ENCODE measurements around the gene UMAD1. TPM values are rescaled to one million over a fixed set of nuclear protein-coding genes. Genes with fewer than 3 reads are reported as not detected.

UMAD1 gene
- total RNA-seq, 6 experiments from 2014 or later = 7.6 to 15.3 (median 9.5) TPM

GRCh38 chr7:7642081-7642480, 1.5 kb downstream of the UMAD1 start:
- Histone ChIP-seq H3K4me3 (no peak overlapping the region), H3K9me3 (no peaks in the 10 kb centered on the region), H3K27me3 (no peaks in the 10 kb centered on the region), H3K4me1 (peaks cover 0 to 13% (median 0%) of the 10 kb centered on the region in 4 donors), H3K27ac (no peak overlapping the region), H3K36me3 (peaks cover 0 to 4% (median 0%) of the 10 kb centered on the region in 4 donors)
- DNase-seq = no peak
- 71% methylated on average over 6 of the region's 6 CpGs for WGBS (ENCODE audit: insufficient coverage, low coverage, low lambda C conversion rate, missing lambda C conversion rate)
- intact Hi-C loops (cut with DNase I) = no loop called here
- no peak for TF ChIP-seq POLR2A (IDR thresholded peaks at IDR 0.05)
- TF ChIP-seq, protein P1, sequence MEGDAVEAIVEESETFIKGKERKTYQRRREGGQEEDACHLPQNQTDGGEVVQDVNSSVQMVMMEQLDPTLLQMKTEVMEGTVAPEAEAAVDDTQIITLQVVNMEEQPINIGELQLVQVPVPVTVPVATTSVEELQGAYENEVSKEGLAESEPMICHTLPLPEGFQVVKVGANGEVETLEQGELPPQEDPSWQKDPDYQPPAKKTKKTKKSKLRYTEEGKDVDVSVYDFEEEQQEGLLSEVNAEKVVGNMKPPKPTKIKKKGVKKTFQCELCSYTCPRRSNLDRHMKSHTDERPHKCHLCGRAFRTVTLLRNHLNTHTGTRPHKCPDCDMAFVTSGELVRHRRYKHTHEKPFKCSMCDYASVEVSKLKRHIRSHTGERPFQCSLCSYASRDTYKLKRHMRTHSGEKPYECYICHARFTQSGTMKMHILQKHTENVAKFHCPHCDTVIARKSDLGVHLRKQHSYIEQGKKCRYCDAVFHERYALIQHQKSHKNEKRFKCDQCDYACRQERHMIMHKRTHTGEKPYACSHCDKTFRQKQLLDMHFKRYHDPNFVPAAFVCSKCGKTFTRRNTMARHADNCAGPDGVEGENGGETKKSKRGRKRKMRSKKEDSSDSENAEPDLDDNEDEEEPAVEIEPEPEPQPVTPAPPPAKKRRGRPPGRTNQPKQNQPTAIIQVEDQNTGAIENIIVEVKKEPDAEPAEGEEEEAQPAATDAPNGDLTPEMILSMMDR (IDR thresholded peaks at IDR 0.05) = no peak
- ATAC-seq = no peak

GRCh38 chr7:7647495-7648036, 7.0 kb downstream of the UMAD1 start:
- Histone ChIP-seq H3K27ac (no peak overlapping the region), H3K27me3 (no peaks in the 10 kb centered on the region), H3K4me1 (no peaks in the 10 kb centered on the region), H3K36me3 (no peaks in the 10 kb centered on the region), H3K4me3 (no peak overlapping the region), H3K9me3 (no peaks in the 10 kb centered on the region)
- intact Hi-C loops (cut with DNase I) = no loop called here
- DNase-seq = no peak
- no peak for ATAC-seq
- TF ChIP-seq, protein P1 (IDR thresholded peaks at IDR 0.05) = no peak
- no peak for TF ChIP-seq POLR2A (IDR thresholded peaks at IDR 0.05)
- 65% methylated on average over 6 of the region's 6 CpGs for whole genome bisulfite sequencing (ENCODE audit: insufficient coverage, low coverage, low lambda C conversion rate, missing lambda C conversion rate)

DNA sequence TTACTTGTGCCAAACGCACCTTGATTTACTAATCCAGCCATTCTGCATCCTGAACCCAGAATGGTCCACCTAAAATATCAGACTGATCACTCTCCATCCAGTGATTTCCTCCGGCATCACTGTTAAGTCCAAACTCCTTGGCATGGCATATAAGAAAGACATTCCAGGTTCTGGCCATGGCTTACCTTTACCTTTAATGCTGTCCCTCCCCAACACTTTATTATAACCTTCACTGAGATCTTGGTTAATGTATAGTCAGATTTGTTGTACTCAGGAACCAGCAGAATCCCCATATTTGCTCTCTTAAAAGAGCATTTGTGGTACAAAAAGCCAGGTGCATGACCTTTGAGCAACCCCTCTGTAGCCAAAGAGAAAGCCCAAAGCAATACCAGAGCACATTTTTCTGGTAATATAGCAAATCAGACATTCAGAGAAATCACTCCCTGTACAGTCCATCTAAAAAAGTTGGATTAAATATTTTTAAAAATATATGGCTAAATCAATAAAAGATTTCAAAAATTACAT, 10.2 kb downstream of the UMAD1 start:
- H3K9me3 ChIP-seq = no peaks in the 10 kb centered on the region
- H3K36me3 ChIP-seq = no peaks in the 10 kb centered on the region
- WGBS (ENCODE audit: insufficient coverage, low coverage, low lambda C conversion rate, missing lambda C conversion rate) = 92% methylated on average over 2 of the region's 2 CpGs
- no peak overlapping the region for H3K4me3 ChIP-seq
- H3K27ac ChIP-seq = no peak overlapping the region
- ATAC-seq (no peak), DNase-seq (no peak)
- H3K27me3 ChIP-seq = no peaks in the 10 kb centered on the region
- no peak for TF ChIP-seq POLR2A (IDR thresholded peaks at IDR 0.05)
- TF ChIP-seq, protein P1 (IDR thresholded peaks at IDR 0.05) = no peak
- no peaks in the 10 kb centered on the region for H3K4me1 ChIP-seq
- intact Hi-C loops (cut with DNase I) = no loop called here

- DNase-seq = no peak
- Histone ChIP-seq H3K4me1 (no peaks in the 10 kb centered on the region), H3K36me3 (no peaks in the 10 kb centered on the region), H3K27ac (no peak overlapping the region), H3K9me3 (no peaks in the 10 kb centered on the region), H3K4me3 (no peak overlapping the region), H3K27me3 (no peaks in the 10 kb centered on the region)
- intact Hi-C loops (cut with DNase I) = no loop called here
- ATAC-seq = no peak
- 60% methylated on average over 2 of the region's 3 CpGs for WGBS (ENCODE audit: insufficient coverage, low coverage, low lambda C conversion rate, missing lambda C conversion rate)
- no peak for TF ChIP-seq POLR2A (IDR thresholded peaks at IDR 0.05)
- TF ChIP-seq, protein P1 (IDR thresholded peaks at IDR 0.05) = no peak
These were observed 10.9 kb downstream of the UMAD1 start for GRCh38 chr7:7651479-7651878.
